HEK293 (cell line): Measurements from ENCODE around the gene ATRNL1.

Experiments used
- CTCF ChIA-PET: fragments of 350-600 bp; formaldehyde crosslinking; extraction: SDS; loops from one replicate; lab custom pipeline; 2021; ENCODE audit warnings: antibody characterized with exemption; lab: Yijun Ruan, JAX
- POLR2A ChIA-PET: fragments of 300-600 bp; formaldehyde crosslinking; extraction: SDS; loops from one replicate; lab custom pipeline; 2020; ENCODE audit warnings: antibody characterized with exemption, inconsistent platforms; lab: Yijun Ruan, JAX
- H3K27ac ChIP-seq: fragments of 200-500 bp; sonication (Bioruptor generic); 2 replicates; pipeline ENCODE4 v1.5.1; 2014; ENCODE audit warnings: low read depth, low read length, control low read depth, inconsistent platforms; ENCODE audit errors: extremely low read depth
- H3K36me3 ChIP-seq, 2 experiments: fragments of 200-500 bp in 1 of 2; sonication (Bioruptor generic) in 1 of 2; 1 replicate in 1 of 2; 2 replicates in 1 of 2; pipeline ENCODE4 v1.5.1; 2014 to 2017; ENCODE audit warnings: inconsistent platforms in 2 of 2, low read length in 2 of 2; ENCODE audit not compliant: control insufficient read depth in 2 of 2, insufficient read depth in 1 of 2
- H3K4me1 ChIP-seq: fragments of 200-500 bp; sonication (Bioruptor generic); 2 replicates; pipeline ENCODE4 v1.5.1; 2014; ENCODE audit warnings: mild to moderate bottlenecking, low read length, inconsistent platforms; ENCODE audit not compliant: control insufficient read depth, insufficient read depth
- H3K4me3 ChIP-seq: 2 replicates; pipeline ENCODE4 v1.5.1; 2011; ENCODE audit warnings: low read depth, mild to moderate bottlenecking, control low read depth, low read length, moderate library complexity
- H3K9me3 ChIP-seq: fragments of 200-500 bp; sonication (Bioruptor generic); 2 replicates; pipeline ENCODE4 v1.5.1; 2014; ENCODE audit warnings: low read depth, low read length, inconsistent platforms; ENCODE audit not compliant: control insufficient read depth, insufficient read depth
- GFI1B ChIP-seq: fragments of 450-650 bp; formaldehyde crosslinking; IDR thresholded peaks from 2 replicates; pipeline ENCODE4 v1.5.1; 2016; ENCODE audit warnings: missing biosample characterization, missing genetic modification characterization
- GLI2 ChIP-seq: fragments of 450-650 bp; formaldehyde crosslinking; IDR thresholded peaks from 2 replicates; pipeline ENCODE4; 2017; ENCODE audit warnings: missing biosample characterization, missing genetic modification characterization, low read depth, borderline replicate concordance
- GLI4 ChIP-seq: fragments of 450-650 bp; formaldehyde crosslinking; IDR thresholded peaks from 2 replicates; pipeline ENCODE4 v1.5.1; 2016; ENCODE audit warnings: missing biosample characterization, missing genetic modification characterization
- GLIS1 ChIP-seq: fragments of 450-650 bp; formaldehyde crosslinking; IDR thresholded peaks from 2 replicates; pipeline ENCODE4 v1.5.1; 2016; ENCODE audit warnings: missing biosample characterization, missing genetic modification characterization
- GLIS2 ChIP-seq: fragments of 450-650 bp; formaldehyde crosslinking; IDR thresholded peaks from 2 replicates; pipeline ENCODE4 v1.5.1; 2016; ENCODE audit warnings: missing biosample characterization, missing genetic modification characterization
- KLF10 ChIP-seq: fragments of 450-650 bp; IDR thresholded peaks from 2 replicates; pipeline ENCODE4 v1.5.1; 2018; ENCODE audit warnings: missing biosample characterization, mild to moderate bottlenecking, missing genetic modification characterization
- PRDM1 ChIP-seq: fragments of 450-650 bp; formaldehyde crosslinking; IDR thresholded peaks from 2 replicates; pipeline ENCODE4; 2016; ENCODE audit warnings: missing biosample characterization, missing genetic modification characterization
- ZBTB44 ChIP-seq: fragments of 450-650 bp; IDR thresholded peaks from 2 replicates; pipeline ENCODE4 v1.5.1; 2018; ENCODE audit warnings: missing biosample characterization, mild to moderate bottlenecking, missing genetic modification characterization
- ZNF157 ChIP-seq: fragments of 450-650 bp; formaldehyde crosslinking; IDR thresholded peaks from 2 replicates; pipeline ENCODE4 v1.5.1; 2016; ENCODE audit warnings: missing biosample characterization, missing genetic modification characterization
- ZNF19 ChIP-seq: fragments of 450-650 bp; formaldehyde crosslinking; IDR thresholded peaks from 2 replicates; pipeline ENCODE4; 2016; ENCODE audit warnings: missing biosample characterization, missing genetic modification characterization, low read depth
- ZNF202 ChIP-seq: fragments of 450-650 bp; formaldehyde crosslinking; IDR thresholded peaks from 2 replicates; pipeline ENCODE4 v1.5.1; 2016; ENCODE audit warnings: missing biosample characterization, missing genetic modification characterization, borderline replicate concordance
- ZNF221 ChIP-seq: fragments of 450-650 bp; formaldehyde crosslinking; IDR thresholded peaks from 2 replicates; pipeline ENCODE4 v1.5.1; 2017; ENCODE audit warnings: missing biosample characterization, missing genetic modification characterization, borderline replicate concordance
- ZNF24 ChIP-seq: fragments of 450-650 bp; formaldehyde crosslinking; IDR thresholded peaks from 2 replicates; pipeline ENCODE4 v1.5.1; 2016; ENCODE audit warnings: missing biosample characterization, missing genetic modification characterization
- ZNF335 ChIP-seq: fragments of 450-650 bp; formaldehyde crosslinking; conservative IDR thresholded peaks from 2 replicates; pipeline ENCODE4 v1.5.1; 2016; ENCODE audit warnings: missing biosample characterization, missing genetic modification characterization
- ZNF341 ChIP-seq: fragments of 450-650 bp; formaldehyde crosslinking; IDR thresholded peaks from 2 replicates; pipeline ENCODE4; 2016; ENCODE audit warnings: low read depth, missing biosample characterization, missing genetic modification characterization
- ZNF529 ChIP-seq: fragments of 450-650 bp; formaldehyde crosslinking; IDR thresholded peaks from 2 replicates; pipeline ENCODE4 v1.5.1; 2017; ENCODE audit warnings: missing genetic modification characterization, missing biosample characterization; ENCODE audit not compliant: insufficient replicate concordance
- ZNF596 ChIP-seq: fragments of 450-650 bp; IDR thresholded peaks from 2 replicates; pipeline ENCODE4 v1.5.0; 2018; ENCODE audit warnings: missing biosample characterization, mild to moderate bottlenecking, missing genetic modification characterization, moderate library complexity
- ZNF600 ChIP-seq: fragments of 450-650 bp; formaldehyde crosslinking; IDR thresholded peaks from 2 replicates; pipeline ENCODE4 v1.5.1; 2016; ENCODE audit warnings: missing biosample characterization, missing genetic modification characterization
- ZNF629 ChIP-seq: fragments of 450-650 bp; formaldehyde crosslinking; IDR thresholded peaks from 2 replicates; pipeline ENCODE4 v1.5.1; 2017; ENCODE audit warnings: missing biosample characterization, missing genetic modification characterization
- ZNF654 ChIP-seq: fragments of 450-650 bp; formaldehyde crosslinking; IDR thresholded peaks from 2 replicates; pipeline ENCODE4 v1.5.1; 2016; ENCODE audit warnings: low read depth, missing biosample characterization, missing genetic modification characterization
- ZNF660 ChIP-seq: fragments of 450-650 bp; IDR thresholded peaks from 2 replicates; pipeline ENCODE4 v1.5.1; 2018; ENCODE audit warnings: missing biosample characterization, mild to moderate bottlenecking, missing genetic modification characterization
- ZNF76 ChIP-seq: fragments of 450-650 bp; formaldehyde crosslinking; IDR thresholded peaks from 2 replicates; pipeline ENCODE4; 2016; ENCODE audit warnings: low read depth, missing biosample characterization, missing genetic modification characterization, borderline replicate concordance
- ZNF776 ChIP-seq: fragments of 450-650 bp; formaldehyde crosslinking; IDR thresholded peaks from 2 replicates; pipeline ENCODE4 v1.5.0; 2017; ENCODE audit warnings: missing biosample characterization, missing genetic modification characterization, borderline replicate concordance
- ZNF843 ChIP-seq: fragments of 450-650 bp; formaldehyde crosslinking; IDR thresholded peaks from 2 replicates; pipeline ENCODE4 v1.5.1; 2016; ENCODE audit warnings: missing biosample characterization, missing genetic modification characterization
- ZSCAN16 ChIP-seq: fragments of 450-650 bp; formaldehyde crosslinking; IDR thresholded peaks from 2 replicates; pipeline ENCODE4 v1.5.1; 2016; ENCODE audit warnings: missing biosample characterization, missing genetic modification characterization
- TF ChIP-seq, protein P1 (sequence below): fragments of 450-650 bp; formaldehyde crosslinking; IDR thresholded peaks from 2 replicates; pipeline ENCODE4 v1.5.1; 2016; ENCODE audit warnings: missing biosample characterization, missing genetic modification characterization
- TF ChIP-seq, protein P2 (sequence below): fragments of 450-650 bp; formaldehyde crosslinking; IDR thresholded peaks from 2 replicates; pipeline ENCODE4 v1.5.1; 2016; ENCODE audit warnings: missing biosample characterization, missing genetic modification characterization

The ATRNL1 gene

GRCh38 chr10:115052728-115053127 is 40.4 kb upstream of the ATRNL1 start:
- no peaks in the 10 kb centered on the region for H3K36me3 ChIP-seq
- H3K9me3 ChIP-seq, result no peaks in the 10 kb centered on the region
- POLR2A ChIA-PET, result no interaction called here
- CTCF ChIA-PET, result interaction anchor here (0.6 kb wide), 2 partner anchors 13 to 324 kb away, joined by 3 to 4 read pairs; no protein-coding TSS in a partner anchor
- no peaks in the 10 kb centered on the region for H3K4me1 ChIP-seq
- no peak overlapping the region for H3K4me3 ChIP-seq
- H3K27ac ChIP-seq, result no peak overlapping the region
- no peak for TF ChIP-seq KLF10 (tag by site-specific recombination)
- TF ChIP-seq ZNF24, result no peak
- TF ChIP-seq, all 188 proteins: peak for 0

- no peaks in the 10 kb centered on the region for H3K4me1 ChIP-seq
- POLR2A ChIA-PET, result no interaction called here
- CTCF ChIA-PET, result interaction anchor here (0.6 kb wide), 1 partner anchor 1671 kb away, joined by 3 read pairs; no protein-coding TSS in a partner anchor
- TF ChIP-seq ZNF157 (tag by site-specific recombination) (no peak), GLI4 (tag by site-specific recombination) (no peak), ZNF843 (tag by site-specific recombination) (no peak), ZNF221 (tag by site-specific recombination) (no peak), GLIS2 (tag by site-specific recombination) (no peak), GLIS1 (tag by site-specific recombination) (no peak), ZNF654 (no peak), ZSCAN16 (tag by site-specific recombination) (no peak), ZNF776 (no peak)
- TF ChIP-seq, all 188 proteins: peak for 0
- no peaks in the 10 kb centered on the region for H3K9me3 ChIP-seq
- no peak overlapping the region for H3K27ac ChIP-seq
- H3K36me3 ChIP-seq, result no peaks in the 10 kb centered on the region
- H3K4me3 ChIP-seq, result no peak overlapping the region
These were observed 37.0 kb upstream of the ATRNL1 start for GRCh38 chr10:115056186-115056585.

- TF ChIP-seq PRDM1 (tag by site-specific recombination) (no peak), ZNF24 (no peak), ZNF76 (tag by site-specific recombination) (no peak), ZNF335 (no peak), GLI2 (tag by site-specific recombination) (no peak), ZNF529 (no peak), ZNF596 (tag by site-specific recombination) (no peak), ZNF629 (tag by site-specific recombination) (no peak), ZNF660 (tag by site-specific recombination) (no peak), ZNF600 (tag by site-specific recombination) (no peak), ZNF202 (tag by site-specific recombination) (no peak), ZNF19 (tag by site-specific recombination) (no peak), ZBTB44 (tag by site-specific recombination) (no peak), ZNF341 (tag by site-specific recombination) (no peak), GFI1B (tag by site-specific recombination) (no peak), ZNF776 (no peak)
- TF ChIP-seq, protein P1, sequence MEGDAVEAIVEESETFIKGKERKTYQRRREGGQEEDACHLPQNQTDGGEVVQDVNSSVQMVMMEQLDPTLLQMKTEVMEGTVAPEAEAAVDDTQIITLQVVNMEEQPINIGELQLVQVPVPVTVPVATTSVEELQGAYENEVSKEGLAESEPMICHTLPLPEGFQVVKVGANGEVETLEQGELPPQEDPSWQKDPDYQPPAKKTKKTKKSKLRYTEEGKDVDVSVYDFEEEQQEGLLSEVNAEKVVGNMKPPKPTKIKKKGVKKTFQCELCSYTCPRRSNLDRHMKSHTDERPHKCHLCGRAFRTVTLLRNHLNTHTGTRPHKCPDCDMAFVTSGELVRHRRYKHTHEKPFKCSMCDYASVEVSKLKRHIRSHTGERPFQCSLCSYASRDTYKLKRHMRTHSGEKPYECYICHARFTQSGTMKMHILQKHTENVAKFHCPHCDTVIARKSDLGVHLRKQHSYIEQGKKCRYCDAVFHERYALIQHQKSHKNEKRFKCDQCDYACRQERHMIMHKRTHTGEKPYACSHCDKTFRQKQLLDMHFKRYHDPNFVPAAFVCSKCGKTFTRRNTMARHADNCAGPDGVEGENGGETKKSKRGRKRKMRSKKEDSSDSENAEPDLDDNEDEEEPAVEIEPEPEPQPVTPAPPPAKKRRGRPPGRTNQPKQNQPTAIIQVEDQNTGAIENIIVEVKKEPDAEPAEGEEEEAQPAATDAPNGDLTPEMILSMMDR (tag by site-specific recombination), result no peak
- TF ChIP-seq, protein P2, sequence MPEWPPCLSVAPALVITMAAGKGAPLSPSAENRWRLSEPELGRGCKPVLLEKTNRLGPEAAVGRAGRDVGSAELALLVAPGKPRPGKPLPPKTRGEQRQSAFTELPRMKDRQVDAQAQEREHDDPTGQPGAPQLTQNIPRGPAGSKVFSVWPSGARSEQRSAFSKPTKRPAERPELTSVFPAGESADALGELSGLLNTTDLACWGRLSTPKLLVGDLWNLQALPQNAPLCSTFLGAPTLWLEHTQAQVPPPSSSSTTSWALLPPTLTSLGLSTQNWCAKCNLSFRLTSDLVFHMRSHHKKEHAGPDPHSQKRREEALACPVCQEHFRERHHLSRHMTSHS (tag by site-specific recombination), result no peak
- H3K4me1 ChIP-seq, result no peaks in the 10 kb centered on the region
- no peaks in the 10 kb centered on the region for H3K36me3 ChIP-seq
- no peak overlapping the region for H3K27ac ChIP-seq
- ChIA-PET POLR2A (interaction anchor here (0.6 kb wide), 1 partner anchor 131 kb away, joined by 3 read pairs; no protein-coding TSS in a partner anchor), CTCF (no interaction called here)
- no peak overlapping the region for H3K4me3 ChIP-seq
- H3K9me3 ChIP-seq, result no peaks in the 10 kb centered on the region
These were observed 33.8 kb upstream of the ATRNL1 start for GRCh38 chr10:115059301-115059898.
